A549 treated with RU486 at 1 μM for 4 hours (cell line): ENCODE measurements around the gene ATAT1. TPM values are rescaled to one million over a fixed set of nuclear protein-coding genes. Genes with fewer than 3 reads are reported as not detected.

Experiments
- total RNA-seq: library from RNA; stranded (reverse); fragments of 200-300 nt; extraction: Qiagen RNA extraction; gene quantifications from 5 replicates; pipeline ENCODE4 v1.2.3, GENCODE V29; 2022; ENCODE audit warnings: low read depth

ATAT1 gene
- 5.0 to 6.1 TPM (median 5.8 TPM) in 5 replicates for total RNA-seq

GRCh38 chr6:30626484-30627366, at the start of gene ATAT1:
Gene ATAT1, plus strand, starts transcription at chr6:30626874.

DNA sequence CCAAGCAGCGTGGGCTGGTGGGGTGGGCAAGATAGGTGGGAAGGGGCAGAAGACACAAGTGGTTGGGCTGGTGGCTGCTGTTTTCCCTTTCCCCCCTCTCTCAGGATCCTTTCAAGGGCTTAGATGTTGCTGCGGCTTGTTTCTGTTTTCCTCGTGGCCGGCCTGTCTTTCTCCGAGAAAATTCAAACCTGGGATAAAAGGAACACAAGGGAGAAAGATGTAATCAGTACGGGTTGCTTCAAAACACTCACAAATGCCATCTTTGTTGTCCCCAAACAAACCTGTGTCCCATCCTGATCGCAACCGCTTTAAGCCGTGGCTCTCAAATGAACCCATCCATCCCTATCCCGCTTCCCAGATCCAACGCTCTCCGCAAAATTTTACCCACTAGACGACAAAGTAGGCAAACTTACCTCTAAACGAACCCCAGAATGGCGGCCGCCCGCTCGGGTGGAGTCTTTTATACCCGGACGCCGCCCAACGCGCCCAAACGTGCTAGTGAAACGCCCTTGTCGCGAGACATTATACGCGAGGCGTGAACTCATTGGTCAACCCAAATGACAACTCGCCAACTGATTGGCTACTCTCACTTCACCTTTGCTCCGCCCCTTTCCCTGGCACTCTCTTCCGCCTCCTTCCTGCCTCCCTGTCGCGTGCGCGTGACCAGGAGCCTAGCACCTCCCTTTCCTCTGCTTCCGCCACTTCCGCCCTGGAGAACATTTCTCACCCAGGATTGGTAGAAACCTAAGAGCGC, 9.7 kb upstream of the ATAT1 start, which contains the start of gene PPP1R10:
PPP1R10 (minus strand) TSS at position 433 of the 754 bp plus-strand sequence. CDS start 7,299 bp downstream, outside the sequence.

GRCh38 chr6:30617565-30618269, 9.0 kb upstream of the ATAT1 start, which contains the start of gene MRPS18B:
Gene MRPS18B, plus strand, starts transcription at chr6:30617840. Its CDS starts 26 bp downstream, at chr6:30617866.

DNA sequence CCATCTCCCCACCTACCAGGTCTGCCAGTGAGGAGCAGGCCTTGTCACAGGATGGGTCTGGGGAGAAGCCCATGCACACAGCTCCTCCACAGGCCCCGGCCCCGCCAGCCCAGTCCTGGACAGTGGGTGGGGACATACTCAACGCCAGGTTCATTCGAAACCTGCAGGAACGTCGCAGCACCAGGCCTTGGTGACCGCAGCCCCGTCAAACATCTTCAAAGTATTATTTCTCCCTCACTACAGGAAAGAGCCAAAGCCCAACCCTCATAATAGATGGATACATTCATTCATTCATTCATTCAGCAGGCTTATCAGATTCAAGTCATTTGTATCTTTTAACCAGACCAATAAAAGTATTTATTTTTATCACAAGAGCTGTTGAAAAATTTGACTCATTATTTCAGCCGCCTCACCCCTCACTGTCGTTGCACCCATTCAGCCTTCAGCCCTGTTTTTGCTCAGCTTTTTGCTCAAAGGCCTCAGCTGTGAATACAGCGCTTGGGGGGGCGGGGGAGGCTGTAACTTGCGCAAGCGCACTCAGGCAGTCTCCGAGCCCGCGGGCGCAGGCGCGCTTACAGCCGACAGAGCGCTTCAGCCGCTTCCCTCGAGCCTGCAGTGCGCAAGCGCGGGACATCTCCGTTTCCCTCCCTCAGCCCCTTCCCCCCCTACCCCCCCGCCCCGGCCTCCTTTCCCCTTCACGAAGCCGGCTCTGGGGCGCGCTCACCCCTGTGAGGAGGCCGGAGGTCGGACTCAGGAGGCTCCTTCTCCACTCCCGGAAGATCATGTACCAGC, 20.0 kb downstream of the ATAT1 start, which contains the start of gene C6orf136:
C6orf136 (plus strand) TSS at position 684 of the 792 bp plus-strand sequence; CDS start at position 783, 99 bp downstream.

DNA sequence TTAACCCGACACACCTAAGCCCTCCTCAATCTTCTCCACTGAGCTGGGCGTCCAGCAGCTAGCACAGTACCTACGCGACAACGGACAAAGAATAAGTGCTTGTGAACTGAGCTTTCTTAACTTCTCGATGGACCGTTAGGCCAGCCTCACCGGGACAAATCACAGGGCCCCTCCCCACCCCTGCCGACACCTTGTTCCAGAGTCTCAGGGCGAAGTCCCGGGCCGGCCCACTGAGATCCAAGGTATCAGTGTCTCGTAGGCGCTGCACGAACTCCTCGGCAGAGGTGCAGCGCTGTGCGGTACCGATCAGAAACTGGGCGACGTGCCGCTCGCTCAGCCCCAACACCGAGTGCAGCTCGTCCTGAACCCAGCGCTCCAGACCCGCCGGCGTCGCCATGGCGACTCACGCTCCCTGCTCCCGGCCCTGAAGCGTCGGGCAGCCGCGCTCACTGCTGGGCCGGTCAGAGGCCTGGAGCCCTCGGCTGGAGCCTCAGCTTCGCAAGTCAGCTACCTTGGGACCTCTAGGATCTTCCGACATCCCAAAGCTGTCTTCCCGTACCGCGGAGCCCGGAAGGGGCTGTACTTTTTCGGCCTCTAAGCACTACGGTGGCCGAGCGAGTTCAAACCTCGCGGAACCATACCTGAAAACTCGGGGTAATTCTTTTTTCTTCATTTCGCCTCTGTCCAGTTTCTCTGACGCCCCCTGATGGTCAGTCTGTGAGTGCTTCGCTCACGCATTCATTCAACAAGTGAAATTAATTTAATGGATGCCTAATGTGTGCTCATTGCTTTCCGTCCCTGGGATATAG, 46.0 kb downstream of the ATAT1 start, which contains the start of gene DHX16:
DHX16 (minus strand) TSS at position 562 of the 809 bp plus-strand sequence; CDS start at position 397, 165 bp downstream.

DNA sequence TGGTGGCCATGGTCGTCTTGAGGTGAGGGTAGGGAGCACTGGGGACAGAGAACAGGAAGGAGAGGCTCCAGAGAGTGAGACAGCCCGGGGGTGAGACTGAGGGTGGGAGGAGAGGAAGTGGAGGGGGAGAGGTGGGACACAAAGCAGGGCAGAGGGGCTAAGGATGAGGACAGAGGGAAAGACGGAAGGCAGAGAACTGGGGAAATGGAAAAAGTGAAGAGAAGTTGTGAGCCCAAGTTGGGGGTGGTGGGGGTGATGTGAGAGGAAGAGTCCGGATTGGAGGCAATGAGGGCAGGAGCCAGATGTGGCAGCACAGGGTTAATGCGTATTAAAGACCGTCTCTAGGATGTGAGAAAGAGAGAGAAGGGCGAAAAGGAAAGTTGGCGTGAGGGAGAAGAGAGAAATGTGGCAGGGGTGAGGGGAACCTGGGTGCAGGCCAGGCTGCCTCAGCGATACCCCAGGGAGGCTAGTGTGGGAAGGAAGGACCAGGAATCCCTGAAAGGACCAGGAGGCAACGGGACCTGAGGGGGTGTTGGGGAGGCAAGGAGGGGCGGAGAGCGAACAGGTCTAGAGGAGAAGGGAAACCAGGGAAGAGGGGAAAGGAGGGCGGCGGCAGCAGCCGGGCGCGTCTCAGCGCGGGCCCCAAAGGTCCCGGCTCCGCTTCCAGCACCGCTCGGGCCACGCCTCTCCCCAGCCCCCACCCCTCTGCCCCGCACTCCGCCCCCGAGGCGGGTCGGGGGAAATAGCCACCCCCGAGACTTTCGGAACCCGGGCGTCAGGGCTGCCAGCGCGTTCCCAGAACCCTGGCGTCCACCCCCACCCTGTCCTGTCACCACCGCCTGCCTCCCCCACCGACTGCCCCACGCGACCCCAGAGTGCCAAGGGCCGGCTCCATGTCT, 59.6 kb downstream of the ATAT1 start, which contains the start of gene PPP1R18:
PPP1R18 (minus strand) TSS at position 637 of the 899 bp plus-strand sequence; CDS start at position 10, 627 bp downstream.

GRCh38 chr6:30690403-30691207, 63.9 kb downstream of the ATAT1 start, which contains the start of gene NRM:
Gene NRM, minus strand, starts transcription at chr6:30690984. Its CDS starts 10 bp downstream, at chr6:30690974.

Other genes starting within 250 kb of the ATAT1 start
- gene HLA-E, start 137.4 kb upstream of the ATAT1 start, total RNA-seq, result 58.6 to 72.1 TPM (median 61.5 TPM) in 5 replicates
- gene GNL1, start 70.4 kb upstream of the ATAT1 start, total RNA-seq, result 28.9 to 34.7 TPM (median 33.7 TPM) in 5 replicates
- gene PRR3, start 69.6 kb upstream of the ATAT1 start, total RNA-seq, result 15.1 to 17.6 TPM (median 16.6 TPM) in 5 replicates
- 49.8 to 66.6 TPM (median 57.8 TPM) in 5 replicates for gene ABCF1, start 55.4 kb upstream of the ATAT1 start, total RNA-seq
- 28.5 to 44.3 TPM (median 30.3 TPM) in 5 replicates for gene PPP1R10, start 9.6 kb upstream of the ATAT1 start, total RNA-seq
- gene MRPS18B, start 9.0 kb upstream of the ATAT1 start, total RNA-seq, result 67.0 to 111 TPM (median 71.7 TPM) in 5 replicates
- 11.2 to 14.0 TPM (median 12.9 TPM) in 5 replicates for gene C6orf136, start 20.3 kb downstream of the ATAT1 start, total RNA-seq
- gene DHX16, start 46.1 kb downstream of the ATAT1 start, total RNA-seq, result 26.8 to 31.1 TPM (median 28.9 TPM) in 5 replicates
- 43.3 to 50.2 TPM (median 44.3 TPM) in 5 replicates for gene PPP1R18, start 59.8 kb downstream of the ATAT1 start, total RNA-seq
- 21.9 to 32.3 TPM (median 27.8 TPM) in 5 replicates for gene NRM, start 64.1 kb downstream of the ATAT1 start, total RNA-seq
- gene MDC1, start 90.4 kb downstream of the ATAT1 start, total RNA-seq, result 14.2 to 22.0 TPM (median 16.7 TPM) in 5 replicates
- 783 to 980 TPM (median 907 TPM) in 5 replicates for gene TUBB, start 93.5 kb downstream of the ATAT1 start, total RNA-seq
- 74.8 to 92.4 TPM (median 91.3 TPM) in 5 replicates for gene FLOT1, start 115.8 kb downstream of the ATAT1 start, total RNA-seq
- 97.7 to 162 TPM (median 152 TPM) in 5 replicates for gene IER3, start 117.7 kb downstream of the ATAT1 start, total RNA-seq